ENCODE results near the gene ZNRF3.

The ZNRF3 gene

DNA sequence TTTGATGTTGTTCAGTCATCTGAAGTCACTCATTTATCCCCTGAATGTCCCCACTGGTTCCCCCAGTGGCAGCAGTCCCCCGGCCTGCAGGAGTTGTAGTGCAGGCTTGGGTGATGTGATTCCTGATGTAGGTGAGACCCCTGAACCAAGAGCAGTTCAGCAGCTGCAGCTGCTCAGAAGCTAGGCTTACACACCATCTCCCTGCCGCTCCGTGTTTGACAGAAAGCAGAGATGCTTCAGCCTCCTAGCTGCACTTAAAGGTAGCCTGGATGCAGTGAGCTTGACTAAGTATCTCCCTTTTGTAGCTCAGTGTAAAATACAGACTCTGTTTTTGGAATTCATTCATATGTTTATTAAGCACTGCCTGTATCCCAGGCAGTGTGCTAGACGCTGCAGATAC, 130.9 kb downstream of the ZNRF3 start:
- TF ChIP-seq RARB (CRISPR knock-in tag; IDR thresholded peaks at IDR 0.05) (no peak), ZNF70 (CRISPR knock-in tag; IDR thresholded peaks at IDR 0.05) (no peak), GLIS3 (CRISPR knock-in tag; IDR thresholded peaks at IDR 0.05) (no peak), TCF4 (CRISPR knock-in tag; IDR thresholded peaks at IDR 0.05; ENCODE audit: borderline replicate concordance) (no peak)
- TF ChIP-seq, protein P1, sequence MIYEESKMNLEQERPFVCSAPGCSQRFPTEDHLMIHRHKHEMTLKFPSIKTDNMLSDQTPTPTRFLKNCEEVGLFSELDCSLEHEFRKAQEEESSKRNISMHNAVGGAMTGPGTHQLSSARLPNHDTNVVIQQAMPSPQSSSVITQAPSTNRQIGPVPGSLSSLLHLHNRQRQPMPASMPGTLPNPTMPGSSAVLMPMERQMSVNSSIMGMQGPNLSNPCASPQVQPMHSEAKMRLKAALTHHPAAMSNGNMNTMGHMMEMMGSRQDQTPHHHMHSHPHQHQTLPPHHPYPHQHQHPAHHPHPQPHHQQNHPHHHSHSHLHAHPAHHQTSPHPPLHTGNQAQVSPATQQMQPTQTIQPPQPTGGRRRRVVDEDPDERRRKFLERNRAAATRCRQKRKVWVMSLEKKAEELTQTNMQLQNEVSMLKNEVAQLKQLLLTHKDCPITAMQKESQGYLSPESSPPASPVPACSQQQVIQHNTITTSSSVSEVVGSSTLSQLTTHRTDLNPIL (CRISPR knock-in tag; IDR thresholded peaks at IDR 0.05; ENCODE audit: low read depth): no peak
- no peak for ATAC-seq

DNA sequence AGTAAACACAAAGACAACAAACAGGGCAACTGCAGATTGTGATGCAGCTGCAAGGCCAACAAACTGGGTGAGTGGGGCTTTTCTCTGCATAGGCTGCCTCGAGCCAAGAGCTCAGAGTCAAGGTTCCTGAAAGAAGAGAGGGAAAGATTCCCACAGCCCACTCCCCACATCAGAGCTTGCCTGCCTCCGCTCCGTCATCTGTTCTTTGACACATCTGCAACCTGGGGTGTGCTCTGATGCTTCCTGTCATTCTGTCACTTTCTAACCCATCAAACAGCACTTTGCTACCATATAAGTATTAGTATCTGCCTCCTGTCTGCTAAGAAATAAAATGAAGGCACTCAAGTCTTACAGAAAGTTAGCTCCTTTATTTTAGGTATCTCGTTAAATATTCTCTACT, 131.4 kb downstream of the ZNRF3 start:
- TF ChIP-seq TCF4 (CRISPR knock-in tag; IDR thresholded peaks at IDR 0.05; ENCODE audit: borderline replicate concordance) (no peak), SNAI2 (CRISPR knock-in tag; IDR thresholded peaks at IDR 0.05) (no peak), ZFP30 (CRISPR knock-in tag; IDR thresholded peaks at IDR 0.05) (no peak), OSR1 (CRISPR knock-in tag; IDR thresholded peaks at IDR 0.05) (no peak), ZNF8 (CRISPR knock-in tag; IDR thresholded peaks at IDR 0.05) (no peak), ZNF70 (CRISPR knock-in tag; IDR thresholded peaks at IDR 0.05) (no peak), RARB (CRISPR knock-in tag; IDR thresholded peaks at IDR 0.05) (no peak), GLIS3 (CRISPR knock-in tag; IDR thresholded peaks at IDR 0.05) (no peak), ESRRG (CRISPR knock-in tag; IDR thresholded peaks at IDR 0.05) (no peak), ARNTL (CRISPR knock-in tag; IDR thresholded peaks at IDR 0.05; ENCODE audit: borderline replicate concordance, low read depth) (no peak)
- TF ChIP-seq, protein P2, sequence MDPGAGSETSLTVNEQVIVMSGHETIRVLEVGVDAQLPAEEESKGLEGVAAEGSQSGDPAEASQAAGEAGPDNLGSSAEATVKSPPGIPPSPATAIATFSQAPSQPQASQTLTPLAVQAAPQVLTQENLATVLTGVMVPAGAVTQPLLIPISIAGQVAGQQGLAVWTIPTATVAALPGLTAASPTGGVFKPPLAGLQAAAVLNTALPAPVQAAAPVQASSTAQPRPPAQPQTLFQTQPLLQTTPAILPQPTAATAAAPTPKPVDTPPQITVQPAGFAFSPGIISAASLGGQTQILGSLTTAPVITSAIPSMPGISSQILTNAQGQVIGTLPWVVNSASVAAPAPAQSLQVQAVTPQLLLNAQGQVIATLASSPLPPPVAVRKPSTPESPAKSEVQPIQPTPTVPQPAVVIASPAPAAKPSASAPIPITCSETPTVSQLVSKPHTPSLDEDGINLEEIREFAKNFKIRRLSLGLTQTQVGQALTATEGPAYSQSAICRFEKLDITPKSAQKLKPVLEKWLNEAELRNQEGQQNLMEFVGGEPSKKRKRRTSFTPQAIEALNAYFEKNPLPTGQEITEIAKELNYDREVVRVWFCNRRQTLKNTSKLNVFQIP (CRISPR knock-in tag; IDR thresholded peaks at IDR 0.05; ENCODE audit: borderline replicate concordance, low read depth): no peak
- TF ChIP-seq, protein P3, sequence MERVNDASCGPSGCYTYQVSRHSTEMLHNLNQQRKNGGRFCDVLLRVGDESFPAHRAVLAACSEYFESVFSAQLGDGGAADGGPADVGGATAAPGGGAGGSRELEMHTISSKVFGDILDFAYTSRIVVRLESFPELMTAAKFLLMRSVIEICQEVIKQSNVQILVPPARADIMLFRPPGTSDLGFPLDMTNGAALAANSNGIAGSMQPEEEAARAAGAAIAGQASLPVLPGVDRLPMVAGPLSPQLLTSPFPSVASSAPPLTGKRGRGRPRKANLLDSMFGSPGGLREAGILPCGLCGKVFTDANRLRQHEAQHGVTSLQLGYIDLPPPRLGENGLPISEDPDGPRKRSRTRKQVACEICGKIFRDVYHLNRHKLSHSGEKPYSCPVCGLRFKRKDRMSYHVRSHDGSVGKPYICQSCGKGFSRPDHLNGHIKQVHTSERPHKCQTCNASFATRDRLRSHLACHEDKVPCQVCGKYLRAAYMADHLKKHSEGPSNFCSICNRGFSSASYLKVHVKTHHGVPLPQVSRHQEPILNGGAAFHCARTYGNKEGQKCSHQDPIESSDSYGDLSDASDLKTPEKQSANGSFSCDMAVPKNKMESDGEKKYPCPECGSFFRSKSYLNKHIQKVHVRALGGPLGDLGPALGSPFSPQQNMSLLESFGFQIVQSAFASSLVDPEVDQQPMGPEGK (CRISPR knock-in tag; IDR thresholded peaks at IDR 0.05; ENCODE audit: borderline replicate concordance): no peak
- TF ChIP-seq, protein P4, sequence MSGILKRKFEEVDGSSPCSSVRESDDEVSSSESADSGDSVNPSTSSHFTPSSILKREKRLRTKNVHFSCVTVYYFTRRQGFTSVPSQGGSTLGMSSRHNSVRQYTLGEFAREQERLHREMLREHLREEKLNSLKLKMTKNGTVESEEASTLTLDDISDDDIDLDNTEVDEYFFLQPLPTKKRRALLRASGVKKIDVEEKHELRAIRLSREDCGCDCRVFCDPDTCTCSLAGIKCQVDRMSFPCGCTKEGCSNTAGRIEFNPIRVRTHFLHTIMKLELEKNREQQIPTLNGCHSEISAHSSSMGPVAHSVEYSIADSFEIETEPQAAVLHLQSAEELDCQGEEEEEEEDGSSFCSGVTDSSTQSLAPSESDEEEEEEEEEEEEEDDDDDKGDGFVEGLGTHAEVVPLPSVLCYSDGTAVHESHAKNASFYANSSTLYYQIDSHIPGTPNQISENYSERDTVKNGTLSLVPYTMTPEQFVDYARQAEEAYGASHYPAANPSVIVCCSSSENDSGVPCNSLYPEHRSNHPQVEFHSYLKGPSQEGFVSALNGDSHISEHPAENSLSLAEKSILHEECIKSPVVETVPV (CRISPR knock-in tag; IDR thresholded peaks at IDR 0.05): no peak
- ATAC-seq: no peak

DNA sequence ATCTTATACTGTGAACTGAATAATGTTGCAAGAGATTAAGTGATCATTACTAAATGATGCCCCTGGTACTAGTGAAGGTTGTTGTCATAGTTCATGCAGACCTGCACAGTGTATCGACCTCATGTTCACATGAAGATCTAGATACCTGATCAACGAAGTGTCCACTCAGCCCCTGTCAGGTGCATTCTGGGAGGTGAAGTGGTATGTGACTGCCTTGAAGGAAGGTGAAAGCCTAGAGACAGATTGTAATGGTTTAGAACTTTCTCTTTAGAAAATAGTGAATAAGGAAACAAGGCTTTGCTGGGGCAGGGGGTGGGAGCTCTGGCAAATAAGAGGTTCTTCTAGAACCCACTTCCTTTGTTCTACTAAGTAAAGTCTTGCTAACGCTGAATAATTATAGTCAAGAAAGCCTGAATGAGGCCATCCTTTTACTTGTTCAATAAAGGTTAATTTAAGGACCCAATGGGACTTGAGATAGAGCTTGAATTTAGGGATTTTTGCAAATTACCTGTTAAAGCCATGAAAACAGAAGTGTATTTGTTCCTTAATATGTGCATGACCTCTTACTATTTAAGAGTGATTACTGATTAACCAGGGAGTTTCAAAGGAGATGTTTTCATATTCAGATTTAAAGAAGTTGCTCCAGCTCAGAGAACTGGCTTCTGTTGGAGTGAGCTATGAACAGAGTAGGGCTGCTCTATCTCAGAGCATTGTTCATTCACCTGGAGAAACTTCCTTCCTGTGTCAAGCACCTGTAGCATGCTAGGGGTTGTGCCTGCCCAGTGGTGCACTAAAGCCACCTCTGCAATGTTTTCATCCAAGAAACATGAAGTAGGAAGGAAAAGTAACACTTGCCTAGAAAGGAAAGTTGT, 132.9 kb downstream of the ZNRF3 start:
- ATAC-seq: no peak
- TF ChIP-seq TCF4 (CRISPR knock-in tag; IDR thresholded peaks at IDR 0.05; ENCODE audit: borderline replicate concordance) (no peak), ESRRG (CRISPR knock-in tag; IDR thresholded peaks at IDR 0.05) (no peak), BACH2 (CRISPR knock-in tag; IDR thresholded peaks at IDR 0.05; ENCODE audit: borderline replicate concordance) (no peak), CSDC2 (CRISPR knock-in tag; IDR thresholded peaks at IDR 0.05) (no peak), RARB (CRISPR knock-in tag; IDR thresholded peaks at IDR 0.05) (no peak)
- TF ChIP-seq, protein P3 (CRISPR knock-in tag; IDR thresholded peaks at IDR 0.05; ENCODE audit: borderline replicate concordance): no peak

DNA sequence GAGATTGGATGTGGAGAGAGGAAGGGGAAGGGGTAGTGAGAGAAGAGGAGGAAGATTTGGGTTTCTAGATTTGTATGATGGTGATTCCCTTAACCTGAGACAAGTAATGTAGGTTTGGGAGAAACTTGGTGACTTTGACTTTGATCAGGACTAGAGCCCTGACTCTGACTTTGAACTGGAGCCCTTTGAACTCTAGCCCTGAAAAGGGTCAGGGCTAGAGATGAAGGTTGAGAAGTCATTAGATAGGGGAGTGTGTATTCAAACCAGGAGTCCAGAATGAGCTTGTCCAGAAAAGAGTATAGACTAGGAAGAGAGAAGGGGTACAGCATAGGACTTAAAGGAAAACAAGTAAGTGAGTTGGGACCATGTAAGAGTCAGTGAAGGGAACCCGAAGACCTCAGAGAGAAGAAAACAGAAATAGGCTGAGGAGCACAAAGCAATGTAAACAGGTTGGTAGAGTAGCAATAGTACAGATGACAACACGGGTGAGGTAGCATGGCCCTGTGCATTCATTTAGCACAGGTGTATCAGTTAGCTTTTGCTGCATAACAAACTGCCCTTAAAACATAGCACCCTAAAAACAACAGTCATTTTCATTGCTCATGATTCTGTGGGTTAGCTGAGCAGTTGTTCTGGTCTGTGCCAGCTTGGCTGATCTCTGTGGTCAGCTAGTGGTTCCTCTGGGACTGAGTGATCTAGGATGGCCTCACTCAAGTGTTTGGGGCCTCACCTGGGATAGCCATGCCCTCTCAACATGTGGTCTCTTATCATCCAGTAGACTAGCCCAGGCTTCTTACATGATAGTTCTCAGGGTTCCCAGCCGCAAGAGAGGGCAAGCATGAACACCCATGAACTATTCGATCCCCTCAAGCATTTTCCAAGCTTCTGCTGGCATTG, 135.2 kb downstream of the ZNRF3 start:
- TF ChIP-seq, protein P1 (CRISPR knock-in tag; IDR thresholded peaks at IDR 0.05; ENCODE audit: low read depth): no peak
- TF ChIP-seq GLIS3 (CRISPR knock-in tag; IDR thresholded peaks at IDR 0.05) (no peak), TOX (CRISPR knock-in tag; IDR thresholded peaks at IDR 0.05; ENCODE audit: borderline replicate concordance) (no peak), ZNF70 (CRISPR knock-in tag; IDR thresholded peaks at IDR 0.05) (no peak)
- ATAC-seq: no peak

Data from SK-N-SH treated with all-trans-retinoic acid at 6 μM for 48 hours (cell line).